Mesendoderm (in vitro differentiated cells): ENCODE data around the gene IGFLR1.

Source experiments
- DNase-seq: peaks from one replicate; pipeline ENCODE4 v3.0.0; 2013
- H2AK5ac ChIP-seq: 2 replicates; pipeline ENCODE4 v1.6.1; 2013; ENCODE audit warnings: low read length, inconsistent platforms
- H2BK120ac ChIP-seq: 2 replicates; pipeline ENCODE4 v1.6.1; 2013; ENCODE audit warnings: low read depth, mild to moderate bottlenecking, low read length, moderate library complexity, mixed read lengths
- H2BK15ac ChIP-seq: replicated peaks from 2 replicates; pipeline ENCODE4 v1.6.1; 2013; ENCODE audit warnings: low read depth, mild to moderate bottlenecking, moderate library complexity
- H2BK5ac ChIP-seq: 2 replicates; pipeline ENCODE4 v1.6.1; 2013; ENCODE audit warnings: low read length, inconsistent platforms
- H3K18ac ChIP-seq: 2 replicates; pipeline ENCODE4 v1.6.1; 2013; ENCODE audit warnings: mild to moderate bottlenecking, low read length, mixed read lengths
- H3K23ac ChIP-seq: one replicate; pipeline ENCODE4 v1.6.1; 2013; ENCODE audit warnings: low read length
- H3K27ac ChIP-seq: 2 replicates; pipeline ENCODE4 v1.5.1; 2013; ENCODE audit warnings: low read depth, mild to moderate bottlenecking, inconsistent platforms, low read length, moderate library complexity
- H3K27me3 ChIP-seq: 2 replicates; pipeline ENCODE4 v1.6.1; 2013; ENCODE audit warnings: low read length, control low read depth, mild to moderate bottlenecking, inconsistent platforms; ENCODE audit not compliant: insufficient read depth, poor library complexity
- H3K36me3 ChIP-seq: 2 replicates; pipeline ENCODE4 v1.6.1; 2013; ENCODE audit warnings: low read length, inconsistent platforms; ENCODE audit not compliant: control insufficient read depth, insufficient read depth
- H3K4ac ChIP-seq: one replicate; pipeline ENCODE4 v1.6.1; 2013; ENCODE audit warnings: low read depth, mild to moderate bottlenecking, low read length, moderate library complexity
- H3K4me1 ChIP-seq: 2 replicates; pipeline ENCODE4 v1.6.1; 2013; ENCODE audit warnings: low read depth, low read length, inconsistent platforms; ENCODE audit not compliant: control insufficient read depth
- H3K4me2 ChIP-seq: 2 replicates; pipeline ENCODE4 v1.6.1; 2013; ENCODE audit warnings: low read length
- H3K4me3 ChIP-seq: 2 replicates; pipeline ENCODE4 v1.5.1; 2013; ENCODE audit warnings: mild to moderate bottlenecking, low read length
- H3K56ac ChIP-seq: one replicate; pipeline ENCODE4 v1.6.1; 2013; ENCODE audit warnings: low read length
- H3K79me1 ChIP-seq: 2 replicates; pipeline ENCODE4 v1.6.1; 2013; ENCODE audit warnings: low read length, inconsistent platforms
- H3K79me2 ChIP-seq: 2 replicates; pipeline ENCODE4 v1.6.1; 2013; ENCODE audit warnings: mild to moderate bottlenecking, low read length; ENCODE audit not compliant: control insufficient read depth, insufficient read depth
- H3K9ac ChIP-seq: 2 replicates; pipeline ENCODE4 v1.6.1; 2013; ENCODE audit warnings: low read length, inconsistent platforms
- H4K5ac ChIP-seq: one replicate; pipeline ENCODE4 v1.6.1; 2013; ENCODE audit warnings: low read length
- H4K8ac ChIP-seq: one replicate; pipeline ENCODE4 v1.6.1; 2013; ENCODE audit warnings: low read depth, mild to moderate bottlenecking, control low read depth, low read length, moderate library complexity
- WGBS: extraction: QIAGEN DNeasy Blood & Tissue Kit; methylation state at CpG from one replicate; pipeline ENCODE4 v1.1.7; 2013; ENCODE audit warnings: low lambda C conversion rate, missing lambda C conversion rate; ENCODE audit not compliant: insufficient coverage; ENCODE audit errors: extremely low coverage; 5-methylcytosine and 5-hydroxymethylcytosine counted together

The IGFLR1 gene

DNA sequence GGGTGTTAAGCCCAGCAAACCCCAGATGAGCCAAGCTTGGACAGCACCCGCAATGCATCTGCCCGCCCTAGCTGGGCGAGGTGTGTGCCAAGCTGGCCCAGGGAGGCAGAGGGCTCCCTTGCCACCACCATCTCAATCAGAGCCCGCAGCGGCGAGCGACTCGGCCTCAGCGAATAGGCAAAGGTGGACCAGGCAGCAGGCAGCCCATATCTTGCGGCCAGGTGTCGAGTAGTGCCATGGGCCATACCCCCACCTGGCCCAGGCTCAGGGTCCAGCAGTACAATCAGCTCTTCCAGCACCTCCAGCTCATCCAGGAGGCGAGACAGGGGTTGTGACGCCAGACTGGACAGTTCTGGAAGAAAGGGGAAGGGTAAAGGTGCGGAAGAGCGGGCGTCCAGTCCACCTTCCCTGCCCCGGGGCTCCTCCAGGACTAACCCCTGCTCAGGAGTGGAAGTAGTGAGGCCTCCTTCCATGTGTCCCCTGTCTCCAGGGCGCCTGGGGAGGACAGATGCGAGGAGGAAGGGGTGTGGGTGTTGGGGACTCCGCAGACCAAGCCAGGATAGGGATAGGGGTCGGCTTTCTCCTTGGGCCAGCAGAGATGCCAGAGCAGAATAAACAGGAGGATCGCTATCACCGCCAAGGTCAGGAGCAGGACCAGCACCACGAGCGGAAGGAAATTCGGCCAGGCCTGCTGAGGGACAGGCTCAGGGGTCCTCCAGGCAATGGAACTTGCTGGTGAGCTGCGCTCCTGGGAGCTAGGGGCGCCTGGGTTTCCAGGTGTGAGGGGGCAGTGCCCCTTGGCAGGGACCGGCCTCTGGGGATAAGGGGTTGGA is 2.8 kb downstream of the IGFLR1 start:
- peak overlapping the region; percentile 93 for H3K4me2 ChIP-seq
- no peaks in the 10 kb centered on the region for H3K79me2 ChIP-seq
- no peaks in the 10 kb centered on the region for H3K27me3 ChIP-seq
- no peak overlapping the region for H3K4ac ChIP-seq
- H2BK120ac ChIP-seq: no peak overlapping the region
- no peak overlapping the region for H2BK15ac ChIP-seq
- peak overlapping the region; percentile 79 for H3K9ac ChIP-seq
- H4K8ac ChIP-seq: no peak overlapping the region
- H3K18ac ChIP-seq: no peak overlapping the region
- no peak overlapping the region for H2AK5ac ChIP-seq
- no peak overlapping the region for H3K23ac ChIP-seq
- no peak overlapping the region for H2BK5ac ChIP-seq
- peak overlapping the region; percentile 73 for H3K56ac ChIP-seq
- no peaks in the 10 kb centered on the region for H3K79me1 ChIP-seq
- no CpG with 5 or more reads among the region's 29 CpGs for whole genome bisulfite sequencing
- no peak overlapping the region for H3K4me3 ChIP-seq
- H3K36me3 ChIP-seq: peaks cover 9% of the 10 kb centered on the region
- no peak overlapping the region for H4K5ac ChIP-seq
- H3K4me1 ChIP-seq: no peaks in the 10 kb centered on the region
- H3K27ac ChIP-seq: no peak overlapping the region
- no peak for DNase-seq

- Histone ChIP-seq H3K79me1 (no peaks in the 10 kb centered on the region), H3K4me1 (no peaks in the 10 kb centered on the region), H3K79me2 (no peaks in the 10 kb centered on the region), H2BK5ac (no peak overlapping the region), H2BK120ac (no peak overlapping the region), H3K18ac (no peak overlapping the region), H3K23ac (no peak overlapping the region), H2BK15ac (no peak overlapping the region), H3K36me3 (peaks cover 11% of the 10 kb centered on the region), H3K4ac (no peak overlapping the region), H3K4me3 (no peak overlapping the region), H3K27ac (no peak overlapping the region), H3K9ac (no peak overlapping the region), H3K27me3 (no peaks in the 10 kb centered on the region), H4K8ac (no peak overlapping the region), H4K5ac (no peak overlapping the region), H3K4me2 (no peak overlapping the region), H3K56ac (no peak overlapping the region), H2AK5ac (no peak overlapping the region)
- no peak for DNase-seq
- no CpG with 5 or more reads among the region's 2 CpGs for WGBS
Measured at GRCh38 chr19:35738887-35739229, 3.4 kb downstream of the IGFLR1 start.

GRCh38 chr19:35738021-35738886 is 4.0 kb downstream of the IGFLR1 start:
- H3K4me2 ChIP-seq: no peak overlapping the region
- H3K36me3 ChIP-seq: peaks cover 12% of the 10 kb centered on the region
- H4K5ac ChIP-seq: no peak overlapping the region
- no peak for DNase-seq
- no peak overlapping the region for H4K8ac ChIP-seq
- H3K23ac ChIP-seq: no peak overlapping the region
- no peaks in the 10 kb centered on the region for H3K27me3 ChIP-seq
- no peak overlapping the region for H2BK5ac ChIP-seq
- H3K27ac ChIP-seq: no peak overlapping the region
- no peaks in the 10 kb centered on the region for H3K79me2 ChIP-seq
- no peak overlapping the region for H3K9ac ChIP-seq
- no peaks in the 10 kb centered on the region for H3K79me1 ChIP-seq
- H2BK120ac ChIP-seq: no peak overlapping the region
- H2BK15ac ChIP-seq: no peak overlapping the region
- H3K4me3 ChIP-seq: no peak overlapping the region
- WGBS: no CpG with 5 or more reads among the region's 37 CpGs
- H2AK5ac ChIP-seq: no peak overlapping the region
- H3K4ac ChIP-seq: no peak overlapping the region
- H3K4me1 ChIP-seq: no peaks in the 10 kb centered on the region
- no peak overlapping the region for H3K18ac ChIP-seq
- no peak overlapping the region for H3K56ac ChIP-seq

GRCh38 chr19:35736913-35737886 is 5.1 kb downstream of the IGFLR1 start:
- no peak overlapping the region for H3K56ac ChIP-seq
- no peak overlapping the region for H3K4me2 ChIP-seq
- no peak overlapping the region for H3K4me3 ChIP-seq
- H2BK120ac ChIP-seq: no peak overlapping the region
- peaks cover 12% of the 10 kb centered on the region for H3K36me3 ChIP-seq
- H2BK5ac ChIP-seq: no peak overlapping the region
- no peak overlapping the region for H2BK15ac ChIP-seq
- H2AK5ac ChIP-seq: no peak overlapping the region
- no peaks in the 10 kb centered on the region for H3K79me1 ChIP-seq
- H3K79me2 ChIP-seq: no peaks in the 10 kb centered on the region
- peak; percentile 18 for DNase-seq
- H3K27me3 ChIP-seq: no peaks in the 10 kb centered on the region
- no peak overlapping the region for H3K9ac ChIP-seq
- H3K27ac ChIP-seq: no peak overlapping the region
- H3K4me1 ChIP-seq: no peaks in the 10 kb centered on the region
- H3K23ac ChIP-seq: no peak overlapping the region
- WGBS: no CpG with 5 or more reads among the region's 22 CpGs
- H3K4ac ChIP-seq: no peak overlapping the region
- no peak overlapping the region for H4K5ac ChIP-seq
- no peak overlapping the region for H3K18ac ChIP-seq
- H4K8ac ChIP-seq: no peak overlapping the region

DNA sequence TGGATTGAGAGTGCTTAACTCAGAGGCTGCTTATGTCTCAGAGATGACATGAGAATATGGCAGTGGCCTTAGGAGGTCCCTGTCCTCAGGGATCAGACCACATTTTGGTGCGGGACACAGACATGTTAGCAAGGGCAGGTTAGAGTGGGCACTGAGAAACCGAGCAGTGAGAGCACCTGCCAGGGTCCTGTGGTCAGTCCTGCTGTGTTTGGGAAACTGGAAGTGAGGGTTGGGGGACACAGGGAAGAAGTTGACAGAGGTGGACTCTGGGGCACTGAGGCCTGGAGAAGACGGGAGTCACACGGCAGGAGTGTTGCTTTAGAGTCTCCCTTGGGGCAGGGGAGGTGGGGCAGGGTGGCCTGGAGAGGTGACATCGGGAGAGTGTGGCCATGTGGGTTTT is 7.4 kb downstream of the IGFLR1 start:
- no CpG with 5 or more reads among the region's 5 CpGs for WGBS
- H3K79me1 ChIP-seq: no peaks in the 10 kb centered on the region
- H3K27me3 ChIP-seq: no peaks in the 10 kb centered on the region
- H2BK120ac ChIP-seq: no peak overlapping the region
- H3K9ac ChIP-seq: no peak overlapping the region
- H3K4me1 ChIP-seq: no peaks in the 10 kb centered on the region
- no peak overlapping the region for H3K4ac ChIP-seq
- H3K36me3 ChIP-seq: peaks cover 17% of the 10 kb centered on the region
- no peak overlapping the region for H3K4me2 ChIP-seq
- H3K27ac ChIP-seq: no peak overlapping the region
- no peak overlapping the region for H4K5ac ChIP-seq
- no peak overlapping the region for H4K8ac ChIP-seq
- no peak overlapping the region for H3K4me3 ChIP-seq
- no peak for DNase-seq
- no peak overlapping the region for H3K56ac ChIP-seq
- H2BK5ac ChIP-seq: no peak overlapping the region
- no peak overlapping the region for H2AK5ac ChIP-seq
- H3K18ac ChIP-seq: no peak overlapping the region
- H3K79me2 ChIP-seq: no peaks in the 10 kb centered on the region
- no peak overlapping the region for H3K23ac ChIP-seq
- H2BK15ac ChIP-seq: no peak overlapping the region
